Measurements from ENCODE around the gene ARPC2.

- no peak for TF ChIP-seq POLR2A (IDR thresholded peaks at IDR 0.05; ENCODE audit: low read depth, low read length)
- no peak for TF ChIP-seq CTCF (IDR thresholded peaks at IDR 0.05 in 2 of 3, conservative IDR thresholded peaks at IDR 0.05 in 1 of 3; ENCODE audit: control insufficient read depth in 2 of 3, extremely low read depth in 1 of 3, insufficient read depth in 1 of 3, low read depth in 3 of 3, low read length in 3 of 3)
- TF ChIP-seq EZH2 (IDR thresholded peaks at IDR 0.05; ENCODE audit: borderline replicate concordance, control insufficient read depth, low read depth, low read length) = no peak
- no peak for TF ChIP-seq CEBPZ (IDR thresholded peaks at IDR 0.05; ENCODE audit: low read depth, low read length)
- TF ChIP-seq ZNF274 (IDR thresholded peaks at IDR 0.05; ENCODE audit: insufficient read depth, insufficient read length) = no peak
- TF ChIP-seq, protein P1, sequence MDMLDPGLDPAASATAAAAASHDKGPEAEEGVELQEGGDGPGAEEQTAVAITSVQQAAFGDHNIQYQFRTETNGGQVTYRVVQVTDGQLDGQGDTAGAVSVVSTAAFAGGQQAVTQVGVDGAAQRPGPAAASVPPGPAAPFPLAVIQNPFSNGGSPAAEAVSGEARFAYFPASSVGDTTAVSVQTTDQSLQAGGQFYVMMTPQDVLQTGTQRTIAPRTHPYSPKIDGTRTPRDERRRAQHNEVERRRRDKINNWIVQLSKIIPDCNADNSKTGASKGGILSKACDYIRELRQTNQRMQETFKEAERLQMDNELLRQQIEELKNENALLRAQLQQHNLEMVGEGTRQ (IDR thresholded peaks at IDR 0.05; ENCODE audit: borderline replicate concordance, low read depth, low read length) = no peak
- TF ChIP-seq LARP7 (IDR thresholded peaks at IDR 0.05) = no peak
- TF ChIP-seq KLF5 (IDR thresholded peaks at IDR 0.05; ENCODE audit: partially characterized antibody) = no peak
- TF ChIP-seq SP1 (IDR thresholded peaks at IDR 0.05; ENCODE audit: low read depth, low read length) = no peak
- TF ChIP-seq, protein P2, sequence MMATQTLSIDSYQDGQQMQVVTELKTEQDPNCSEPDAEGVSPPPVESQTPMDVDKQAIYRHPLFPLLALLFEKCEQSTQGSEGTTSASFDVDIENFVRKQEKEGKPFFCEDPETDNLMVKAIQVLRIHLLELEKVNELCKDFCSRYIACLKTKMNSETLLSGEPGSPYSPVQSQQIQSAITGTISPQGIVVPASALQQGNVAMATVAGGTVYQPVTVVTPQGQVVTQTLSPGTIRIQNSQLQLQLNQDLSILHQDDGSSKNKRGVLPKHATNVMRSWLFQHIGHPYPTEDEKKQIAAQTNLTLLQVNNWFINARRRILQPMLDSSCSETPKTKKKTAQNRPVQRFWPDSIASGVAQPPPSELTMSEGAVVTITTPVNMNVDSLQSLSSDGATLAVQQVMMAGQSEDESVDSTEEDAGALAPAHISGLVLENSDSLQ (IDR thresholded peaks at IDR 0.05) = no peak
- TF ChIP-seq SREBF2 (IDR thresholded peaks at IDR 0.05; ENCODE audit: low read length) = no peak
- TF ChIP-seq, protein P3, sequence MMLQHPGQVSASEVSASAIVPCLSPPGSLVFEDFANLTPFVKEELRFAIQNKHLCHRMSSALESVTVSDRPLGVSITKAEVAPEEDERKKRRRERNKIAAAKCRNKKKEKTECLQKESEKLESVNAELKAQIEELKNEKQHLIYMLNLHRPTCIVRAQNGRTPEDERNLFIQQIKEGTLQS (IDR thresholded peaks at IDR 0.05; ENCODE audit: borderline replicate concordance, extremely low read depth, low read depth, low read length) = no peak
Observed at GRCh38 chr2:218298314-218298875, 81.4 kb downstream of the ARPC2 start.

Data from GM12878 (cell line).